HEK293T (cell line): Measurements from ENCODE around the gene GPR107.

Experiments used
- ARNT ChIP-seq: fragments of 450-650 bp; IDR thresholded peaks from 2 replicates; pipeline ENCODE4 v1.6.1; 2017; ENCODE audit warnings: mild to moderate bottlenecking
- BHLHE40 ChIP-seq: fragments of 450-650 bp; IDR thresholded peaks from 2 replicates; pipeline ENCODE4 v1.6.1; 2016; ENCODE audit warnings: mild to moderate bottlenecking, moderate library complexity, borderline replicate concordance
- CTBP1 ChIP-seq: fragments of 450-650 bp; IDR thresholded peaks from 2 replicates; pipeline ENCODE4 v1.6.1; 2016; ENCODE audit warnings: borderline replicate concordance
- ELF4 ChIP-seq: fragments of 450-650 bp; IDR thresholded peaks from 2 replicates; pipeline ENCODE4 v1.6.1; 2017; ENCODE audit warnings: antibody characterized with exemption
- FOXA1 ChIP-seq: fragments of 450-650 bp; IDR thresholded peaks from 2 replicates; pipeline ENCODE4 v1.6.1; 2016; ENCODE audit warnings: mild to moderate bottlenecking
- FOXK2 ChIP-seq: fragments of 450-650 bp; IDR thresholded peaks from 2 replicates; pipeline ENCODE4 v1.6.1; 2016; ENCODE audit warnings: mild to moderate bottlenecking
- FOXM1 ChIP-seq: fragments of 450-650 bp; IDR thresholded peaks from 2 replicates; pipeline ENCODE4 v1.6.1; 2017; ENCODE audit warnings: mild to moderate bottlenecking, borderline replicate concordance
- LEF1 ChIP-seq: fragments of 450-650 bp; IDR thresholded peaks from 2 replicates; pipeline ENCODE4 v1.6.1; 2017; ENCODE audit warnings: mild to moderate bottlenecking, borderline replicate concordance
- NFRKB ChIP-seq: fragments of 450-650 bp; IDR thresholded peaks from 2 replicates; pipeline ENCODE4 v1.6.1; 2016; ENCODE audit warnings: mild to moderate bottlenecking, moderate library complexity
- SP1 ChIP-seq: fragments of 450-650 bp; IDR thresholded peaks from 2 replicates; pipeline ENCODE4 v1.6.1; 2017
- SUZ12 ChIP-seq: fragments of 450-650 bp; IDR thresholded peaks from 2 replicates; pipeline ENCODE4 v1.6.1; 2016; ENCODE audit warnings: mild to moderate bottlenecking
- TARDBP ChIP-seq: fragments of 450-650 bp; IDR thresholded peaks from 2 replicates; pipeline ENCODE4 v1.6.1; 2016
- ZNF384 ChIP-seq: fragments of 450-650 bp; IDR thresholded peaks from 2 replicates; pipeline ENCODE4 v1.6.1; 2016
- TF ChIP-seq, protein P1 (sequence below): fragments of 450-650 bp; IDR thresholded peaks from 2 replicates; pipeline ENCODE4 v1.6.1; 2016

DNA sequence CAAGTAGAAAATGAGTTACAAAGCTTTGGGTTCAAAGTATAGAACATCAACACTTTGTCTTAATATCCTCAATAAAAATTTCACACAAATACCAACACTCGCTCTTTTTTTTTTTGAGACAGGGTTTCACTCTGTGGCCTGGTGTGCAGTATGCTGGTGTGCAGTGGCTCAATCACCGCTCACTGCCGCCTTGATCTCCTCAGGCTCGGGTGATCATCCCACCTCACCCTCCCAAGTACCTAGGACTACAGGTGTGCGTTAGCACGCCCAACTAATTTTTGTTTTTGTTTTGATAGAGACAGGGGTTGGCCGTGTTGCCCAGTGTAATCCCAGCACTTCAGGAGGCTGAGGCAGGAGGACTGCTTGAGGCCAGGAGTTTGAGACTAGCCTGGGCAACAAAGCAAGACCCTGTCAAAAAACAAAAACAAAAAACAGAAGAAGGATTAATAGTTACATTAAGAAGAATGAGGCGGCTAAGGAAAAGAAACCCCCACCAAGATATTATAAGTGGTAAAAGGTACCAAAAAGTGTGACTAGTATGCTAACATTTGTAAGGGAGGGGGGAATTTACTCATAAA, 31.1 kb upstream of the GPR107 start:
- TF ChIP-seq BHLHE40 (no peak), TARDBP (no peak), SUZ12 (no peak), FOXM1 (no peak), CTBP1 (no peak), SP1 (no peak), NFRKB (no peak), ZNF384 (no peak), FOXA1 (no peak), ARNT (no peak), LEF1 (no peak), ELF4 (no peak), FOXK2 (no peak)
- TF ChIP-seq, protein P1, sequence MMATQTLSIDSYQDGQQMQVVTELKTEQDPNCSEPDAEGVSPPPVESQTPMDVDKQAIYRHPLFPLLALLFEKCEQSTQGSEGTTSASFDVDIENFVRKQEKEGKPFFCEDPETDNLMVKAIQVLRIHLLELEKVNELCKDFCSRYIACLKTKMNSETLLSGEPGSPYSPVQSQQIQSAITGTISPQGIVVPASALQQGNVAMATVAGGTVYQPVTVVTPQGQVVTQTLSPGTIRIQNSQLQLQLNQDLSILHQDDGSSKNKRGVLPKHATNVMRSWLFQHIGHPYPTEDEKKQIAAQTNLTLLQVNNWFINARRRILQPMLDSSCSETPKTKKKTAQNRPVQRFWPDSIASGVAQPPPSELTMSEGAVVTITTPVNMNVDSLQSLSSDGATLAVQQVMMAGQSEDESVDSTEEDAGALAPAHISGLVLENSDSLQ, result no peak
